ENCODE data around the gene PLCG1. TPM values are rescaled to one million over a fixed set of nuclear protein-coding genes. Genes with fewer than 3 reads are reported as not detected.

Gene PLCG1
- total and polyA plus RNA-seq, 9 of the 15 experiments (the other 6 are each of a cell fraction or from before 2014, with no cell fraction given) = 1.7 to 67.0 (median 34.8) TPM

- no peak for TF ChIP-seq SFPQ (IDR thresholded peaks at IDR 0.05; ENCODE audit: low read depth, low read length)
- no peak for TF ChIP-seq ZBED1 (IDR thresholded peaks at IDR 0.05)
- TF ChIP-seq GATAD2A (IDR thresholded peaks at IDR 0.05) = no peak
- TF ChIP-seq ZBTB2 (IDR thresholded peaks at IDR 0.05) = no peak
- no peak for TF ChIP-seq ARID3B (CRISPR knock-in tag; IDR thresholded peaks at IDR 0.05; ENCODE audit: borderline replicate concordance)
- no peak for TF ChIP-seq SIN3A (IDR thresholded peaks at IDR 0.05; ENCODE audit: borderline replicate concordance in 2 of 2, control insufficient read depth in 1 of 2, low read depth in 2 of 2, low read length in 2 of 2)
These were observed 64.4 kb downstream of the PLCG1 start (continued) for GRCh38 chr20:41201760-41202159.
